GM12872 (cell line): Measurements from ENCODE around the gene PPP4R2.

ENCODE experiments used
- CTCF ChIP-seq: IDR thresholded peaks from 3 replicates; pipeline ENCODE4 v1.5.1; 2011; ENCODE audit warnings: low read depth, mild to moderate bottlenecking, low read length, moderate library complexity; ENCODE audit not compliant: insufficient read depth

Gene PPP4R2

GRCh38 chr3:73028803-73029202 is 32.2 kb downstream of the PPP4R2 start:
- no peak for TF ChIP-seq CTCF

GRCh38 chr3:73029321-73029796 is 32.7 kb downstream of the PPP4R2 start:
- no peak for TF ChIP-seq CTCF

- no peak for TF ChIP-seq CTCF
These were observed 33.5 kb downstream of the PPP4R2 start for GRCh38 chr3:73030073-73030597.

DNA sequence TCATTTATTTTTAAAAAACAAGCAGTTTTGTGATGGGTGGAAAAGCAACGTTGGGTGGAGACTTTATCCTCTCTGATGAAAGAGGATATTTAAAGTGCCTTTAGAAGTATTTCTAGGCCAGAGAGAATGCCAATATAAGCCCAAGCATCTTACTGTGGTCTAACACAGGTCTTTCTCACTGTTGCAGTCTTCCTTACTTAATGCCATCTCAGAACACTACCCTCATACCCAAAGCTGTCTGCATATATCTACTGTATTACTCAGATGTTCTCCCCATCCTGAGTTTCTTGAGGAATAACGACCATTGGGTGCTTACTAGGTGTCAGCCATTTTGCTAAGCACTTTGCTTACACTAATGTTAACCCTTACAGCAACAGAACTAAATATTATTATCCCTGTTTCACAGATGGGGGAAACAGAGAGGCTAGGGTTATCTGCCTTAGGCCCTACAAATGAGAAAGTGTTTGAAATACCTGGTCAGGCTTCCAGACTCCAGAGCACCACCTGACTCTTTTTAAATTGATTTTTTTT is 35.0 kb downstream of the PPP4R2 start:
- TF ChIP-seq CTCF = no peak

GRCh38 chr3:73036694-73037591 is 40.3 kb downstream of the PPP4R2 start:
- no peak for TF ChIP-seq CTCF

GRCh38 chr3:73041537-73041936 is 44.9 kb downstream of the PPP4R2 start:
- no peak for TF ChIP-seq CTCF

DNA sequence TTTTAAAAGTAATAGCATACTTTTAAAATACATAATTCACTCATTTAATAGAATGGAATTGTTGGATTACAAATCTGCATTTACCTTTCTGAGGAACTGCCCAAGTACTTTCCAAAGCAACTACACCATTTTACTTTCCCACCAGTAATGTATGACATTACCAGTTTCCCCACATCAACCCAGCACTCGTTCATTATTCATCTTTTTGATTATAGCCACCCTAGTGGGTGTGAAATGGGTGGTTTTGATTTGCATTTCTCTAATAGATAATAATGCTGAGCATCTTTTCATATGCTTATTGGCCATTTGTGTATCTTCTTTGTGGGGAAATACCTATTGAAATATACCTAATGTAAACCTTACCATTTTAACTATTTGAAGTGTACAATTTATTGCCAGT is 46.8 kb downstream of the PPP4R2 start:
- no peak for TF ChIP-seq CTCF
